T-helper 9 cell (primary cell): ENCODE measurements around the gene ABCG4.

Experiments used
- DNase-seq: peaks from one replicate; pipeline ENCODE4 v3.0.0-alpha.2; 2020

Gene ABCG4

DNA sequence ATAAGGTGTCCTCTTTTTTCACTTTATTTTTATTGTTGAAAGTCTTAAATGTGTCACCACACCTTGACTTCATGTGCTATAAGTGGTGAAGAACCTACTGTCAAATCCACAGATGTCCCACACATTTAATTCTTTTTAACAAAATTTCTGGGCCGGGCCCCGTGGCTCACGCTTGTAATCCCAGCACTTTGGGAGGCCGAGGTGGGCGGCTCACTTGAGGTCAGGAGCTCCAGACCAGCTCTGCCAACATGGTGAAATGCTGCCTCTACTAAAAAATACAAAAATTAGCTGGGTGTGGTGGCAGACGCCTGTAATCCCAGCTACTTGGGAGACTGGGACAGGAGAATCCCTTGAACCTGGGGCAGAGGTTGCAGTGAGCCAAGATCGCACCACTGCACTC lies 60.3 kb downstream of the ABCG4 start:
- DNase-seq, result no peak

DNA sequence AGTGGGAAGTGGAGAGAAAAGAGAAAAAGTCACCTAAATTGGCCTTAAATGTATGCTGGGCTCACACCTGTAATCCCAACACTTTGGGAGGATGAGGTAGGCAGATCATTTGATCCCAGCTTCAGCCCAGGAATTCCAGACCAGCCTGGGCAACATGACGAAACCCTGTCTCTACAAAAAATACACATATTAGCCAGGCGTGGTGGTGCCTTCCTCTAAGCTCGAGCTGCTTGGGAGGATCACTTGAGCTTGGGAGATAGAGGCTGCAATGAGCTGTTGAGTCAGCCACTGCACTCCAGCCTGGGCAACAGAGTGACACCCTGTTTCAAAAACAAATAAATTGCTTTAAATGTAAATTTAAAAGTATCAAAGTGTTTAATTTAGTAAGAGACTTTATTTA lies 61.2 kb downstream of the ABCG4 start:
- DNase-seq, result no peak
